IMR-90 (cell line): ENCODE data around the gene ZMYM4. TPM values are rescaled to one million over a fixed set of nuclear protein-coding genes. Genes with fewer than 3 reads are reported as not detected.

Experiments used
- ATAC-seq: fragments of 200-7000 bp; cut with Tn5 transposase; 2 replicates; pipeline ENCODE4 v1.9.1; 2020; ENCODE audit warnings: low read depth, mild to moderate bottlenecking, moderate library complexity
- BruUV-seq: library from RNA; stranded (reverse); fragments of 400-500 nt; replicated peaks from 2 replicates; lab custom pipeline; 2021; lab: Mats Ljungman, UMichigan
- CTCF ChIA-PET: fragments of 300-600 bp; formaldehyde crosslinking; extraction: SDS; loops from one replicate; lab custom pipeline; 2021; ENCODE audit warnings: antibody characterized with exemption; lab: Yijun Ruan, JAX
- POLR2A ChIA-PET: fragments of 300-600 bp; sonication (Branson Sonifier 250); formaldehyde crosslinking; loops from one replicate; lab custom pipeline; 2022; ENCODE audit warnings: antibody characterized with exemption; ENCODE audit not compliant: unreplicated experiment; lab: Charles Lee
- DNase-seq: peaks from one replicate; pipeline ENCODE4 v3.0.0; 2013
- H2AFZ ChIP-seq: replicated peaks from 2 replicates; pipeline ENCODE3; 2013; ENCODE audit warnings: low read length, mild to moderate bottlenecking; ENCODE audit not compliant: poor library complexity
- H2AK5ac ChIP-seq: 2 replicates; pipeline ENCODE4 v1.6.1; 2013; ENCODE audit warnings: low read depth, low read length, inconsistent platforms
- H2AK9ac ChIP-seq: replicated peaks from 2 replicates; pipeline ENCODE3; 2013; ENCODE audit warnings: mild to moderate bottlenecking, low read depth, low read length, moderate library complexity; ENCODE audit not compliant: poor library complexity
- H2BK120ac ChIP-seq: 2 replicates; pipeline ENCODE4 v1.6.1; 2013; ENCODE audit warnings: low read depth, low read length, inconsistent platforms
- H2BK15ac ChIP-seq: 3 replicates; pipeline ENCODE4 v1.6.1; 2013; ENCODE audit warnings: low read depth, low read length, inconsistent platforms
- H2BK20ac ChIP-seq: 2 replicates; pipeline ENCODE4 v1.6.1; 2013; ENCODE audit warnings: low read depth, mild to moderate bottlenecking, inconsistent platforms, low read length, moderate library complexity
- H2BK5ac ChIP-seq: 2 replicates; pipeline ENCODE4 v1.6.1; 2013; ENCODE audit warnings: mild to moderate bottlenecking, low read depth, low read length, inconsistent platforms; ENCODE audit not compliant: poor library complexity, severe bottlenecking
- H3K14ac ChIP-seq: replicated peaks from 2 replicates; pipeline ENCODE4 v1.6.1; 2013; ENCODE audit warnings: low read depth, low read length, inconsistent platforms
- H3K18ac ChIP-seq: 2 replicates; pipeline ENCODE4 v1.6.1; 2013; ENCODE audit warnings: low read depth, low read length, control low read depth
- H3K23ac ChIP-seq: 2 replicates; pipeline ENCODE4 v1.6.1; 2013; ENCODE audit warnings: low read depth, low read length, inconsistent platforms
- H3K27ac ChIP-seq: 2 replicates; pipeline ENCODE4 v1.5.1; 2013; ENCODE audit warnings: mild to moderate bottlenecking, control low read depth, low read length; ENCODE audit not compliant: insufficient read depth
- H3K27me3 ChIP-seq: 2 replicates; pipeline ENCODE4 v1.6.1; 2013; ENCODE audit warnings: low read length; ENCODE audit not compliant: control insufficient read depth, insufficient read depth
- H3K36me3 ChIP-seq: 2 replicates; pipeline ENCODE4 v1.6.1; 2013; ENCODE audit warnings: low read length, mixed read lengths; ENCODE audit not compliant: control insufficient read depth, insufficient read depth
- H3K4ac ChIP-seq: 2 replicates; pipeline ENCODE4 v1.6.1; 2013; ENCODE audit warnings: low read depth, low read length, inconsistent platforms
- H3K4me1 ChIP-seq: 2 replicates; pipeline ENCODE4 v1.6.1; 2013; ENCODE audit warnings: low read length, mixed read lengths; ENCODE audit not compliant: control insufficient read depth, insufficient read depth
- H3K4me2 ChIP-seq: 2 replicates; pipeline ENCODE4 v1.6.1; 2013; ENCODE audit warnings: low read depth, mild to moderate bottlenecking, control low read depth, low read length, moderate library complexity
- H3K4me3 ChIP-seq: 2 replicates; pipeline ENCODE4 v1.5.1; 2013; ENCODE audit warnings: low read depth, mild to moderate bottlenecking, control low read depth, low read length, moderate library complexity; ENCODE audit not compliant: insufficient read depth
- H3K56ac ChIP-seq: 2 replicates; pipeline ENCODE4 v1.6.1; 2013; ENCODE audit warnings: low read length, inconsistent platforms; ENCODE audit not compliant: insufficient read depth; ENCODE audit errors: extremely low read depth
- H3K79me1 ChIP-seq, 2 experiments: 2 replicates each; pipeline ENCODE4 v1.6.1; 2013; ENCODE audit warnings: low read length in 2 of 2, inconsistent platforms in 1 of 2, low read depth in 1 of 2
- H3K9ac ChIP-seq: 2 replicates; pipeline ENCODE4 v1.6.1; 2013; ENCODE audit warnings: low read depth, low read length, control low read depth
- H3K9me1 ChIP-seq: 2 replicates; pipeline ENCODE4 v1.6.1; 2013; ENCODE audit warnings: low read length, inconsistent platforms; ENCODE audit not compliant: insufficient read depth
- H3K9me3 ChIP-seq: 2 replicates; pipeline ENCODE4 v1.6.1; 2013; ENCODE audit warnings: low read length; ENCODE audit not compliant: control insufficient read depth, insufficient read depth
- H4K20me1 ChIP-seq: 2 replicates; pipeline ENCODE4 v1.6.1; 2013; ENCODE audit warnings: low read length, inconsistent platforms; ENCODE audit not compliant: insufficient read depth
- H4K5ac ChIP-seq: 2 replicates; pipeline ENCODE4 v1.6.1; 2013; ENCODE audit warnings: mild to moderate bottlenecking, low read depth, low read length, control low read depth
- H4K8ac ChIP-seq, 2 experiments: 2 replicates each; pipeline ENCODE4 v1.6.1; 2013; ENCODE audit warnings: low read depth in 2 of 2, low read length in 2 of 2, control low read depth in 1 of 2, inconsistent platforms in 1 of 2
- H4K91ac ChIP-seq: 2 replicates; pipeline ENCODE4 v1.6.1; 2013; ENCODE audit warnings: low read depth, low read length, inconsistent platforms; ENCODE audit not compliant: insufficient read depth
- BHLHE40 ChIP-seq: fragments of 150-350 bp; IDR thresholded peaks from 2 replicates; pipeline ENCODE4 v1.6.1; 2016; ENCODE audit warnings: mild to moderate bottlenecking, low read depth, low read length
- CEBPB ChIP-seq: IDR thresholded peaks from 2 replicates; pipeline ENCODE4 v1.6.1; 2012; ENCODE audit warnings: low read depth, low read length, improper control_type of control experiment
- CHD1 ChIP-seq: IDR thresholded peaks from 2 replicates; pipeline ENCODE4 v1.6.1; 2012; ENCODE audit warnings: low read depth, low read length, improper control_type of control experiment
- ELK1 ChIP-seq: fragments of 150-350 bp; IDR thresholded peaks from 2 replicates; pipeline ENCODE4 v1.6.1; 2016; ENCODE audit warnings: low read depth, mild to moderate bottlenecking, low read length, moderate library complexity, borderline replicate concordance
- FOS ChIP-seq: fragments of 150-350 bp; IDR thresholded peaks from 2 replicates; pipeline ENCODE4 v1.6.1; 2016; ENCODE audit warnings: low read depth, low read length
- MAFK ChIP-seq: IDR thresholded peaks from 2 replicates; pipeline ENCODE4 v1.6.1; 2012; ENCODE audit warnings: low read depth, low read length, improper control_type of control experiment
- MAZ ChIP-seq: IDR thresholded peaks from 2 replicates; pipeline ENCODE4 v1.6.1; 2012; ENCODE audit warnings: low read depth, mild to moderate bottlenecking, low read length, improper control_type of control experiment, moderate library complexity, borderline replicate concordance
- MXI1 ChIP-seq: IDR thresholded peaks from 2 replicates; pipeline ENCODE4 v1.6.1; 2012; ENCODE audit warnings: low read depth, mild to moderate bottlenecking, low read length, moderate library complexity, borderline replicate concordance
- NFE2L2 ChIP-seq: fragments of 150-350 bp; IDR thresholded peaks from 2 replicates; pipeline ENCODE4 v1.6.1; 2016; ENCODE audit warnings: low read depth, mild to moderate bottlenecking, low read length
- POLR2A ChIP-seq: IDR thresholded peaks from 2 replicates; pipeline ENCODE4 v1.6.1; 2012; ENCODE audit warnings: mild to moderate bottlenecking, low read depth, low read length
- RAD21 ChIP-seq: IDR thresholded peaks from 2 replicates; pipeline ENCODE4 v1.6.1; 2012; ENCODE audit warnings: low read length, improper control_type of control experiment
- RCOR1 ChIP-seq: IDR thresholded peaks from 2 replicates; pipeline ENCODE4 v1.6.1; 2012; ENCODE audit warnings: mild to moderate bottlenecking, low read length, improper control_type of control experiment; ENCODE audit not compliant: insufficient replicate concordance
- RFX5 ChIP-seq: IDR thresholded peaks from 2 replicates; pipeline ENCODE4 v1.8.0; 2012; ENCODE audit warnings: low read depth, mild to moderate bottlenecking, low read length, moderate library complexity
- SMC3 ChIP-seq: fragments of 150-350 bp; IDR thresholded peaks from 2 replicates; pipeline ENCODE4 v1.6.1; 2016; ENCODE audit warnings: low read depth, mild to moderate bottlenecking, antibody characterized with exemption, low read length, moderate library complexity
- WGBS, 2 experiments: methylation state at CpG; one replicate each; pipeline versions ENCODE4 v1.1.5 to v1.1.7; 2013; ENCODE audit warnings: missing lambda C conversion rate in 2 of 2; ENCODE audit not compliant: insufficient read length in 1 of 2; ENCODE audit errors: extremely low coverage in 2 of 2; 5-methylcytosine and 5-hydroxymethylcytosine counted together
- dilution Hi-C: fragments of 300-500 bp; cut with HindIII; formaldehyde crosslinking; loops from one replicate; pipeline ENCODE4 v1.14.3; 2018; ENCODE audit warnings: low sequenced_read_pairs; ENCODE audit not compliant: unreplicated experiment
- in situ Hi-C: fragments of 300-500 bp; cut with MboI; formaldehyde crosslinking; loops from 3 replicates; pipeline ENCODE4 v1.14.3; 2019; ENCODE audit warnings: low sequenced_read_pairs, inconsistent platforms, mixed read lengths
- intact Hi-C: fragments of 100-400 bp; cut with micrococcal nuclease; formaldehyde crosslinking; loops from 2 replicates; pipeline ENCODE4 v1.10.0; 2022
- polyA plus RNA-seq, 3 experiments: library from polyadenylated mRNA; depleted of rRNA; stranded (reverse); fragments of >200 nt; gene quantifications; 2 replicates each; pipeline ENCODE4 v1.2.3, GENCODE V29; 2012; ENCODE audit warnings: low replicate concordance in 1 of 3
- total RNA-seq: library from RNA; depleted of rRNA; stranded (reverse); fragments of >200 nt; gene quantifications from 2 replicates; pipeline ENCODE4 v1.2.3, GENCODE V29; 2012
- TF ChIP-seq, protein P1 (sequence below): conservative IDR thresholded peaks from 2 replicates; pipeline ENCODE4 v1.5.1; 2012; ENCODE audit warnings: mild to moderate bottlenecking, low read depth, low read length, improper control_type of control experiment
- TF ChIP-seq, protein P2 (sequence below): fragments of 150-350 bp; IDR thresholded peaks from 2 replicates; pipeline ENCODE4 v1.6.1; 2017; ENCODE audit warnings: mild to moderate bottlenecking, antibody characterized with exemption, low read length, low read depth

Gene ZMYM4
- total and polyA plus RNA-seq, 2 of the 4 experiments (the other 2 are of a cell fraction): 14.7 to 53.8 TPM

DNA sequence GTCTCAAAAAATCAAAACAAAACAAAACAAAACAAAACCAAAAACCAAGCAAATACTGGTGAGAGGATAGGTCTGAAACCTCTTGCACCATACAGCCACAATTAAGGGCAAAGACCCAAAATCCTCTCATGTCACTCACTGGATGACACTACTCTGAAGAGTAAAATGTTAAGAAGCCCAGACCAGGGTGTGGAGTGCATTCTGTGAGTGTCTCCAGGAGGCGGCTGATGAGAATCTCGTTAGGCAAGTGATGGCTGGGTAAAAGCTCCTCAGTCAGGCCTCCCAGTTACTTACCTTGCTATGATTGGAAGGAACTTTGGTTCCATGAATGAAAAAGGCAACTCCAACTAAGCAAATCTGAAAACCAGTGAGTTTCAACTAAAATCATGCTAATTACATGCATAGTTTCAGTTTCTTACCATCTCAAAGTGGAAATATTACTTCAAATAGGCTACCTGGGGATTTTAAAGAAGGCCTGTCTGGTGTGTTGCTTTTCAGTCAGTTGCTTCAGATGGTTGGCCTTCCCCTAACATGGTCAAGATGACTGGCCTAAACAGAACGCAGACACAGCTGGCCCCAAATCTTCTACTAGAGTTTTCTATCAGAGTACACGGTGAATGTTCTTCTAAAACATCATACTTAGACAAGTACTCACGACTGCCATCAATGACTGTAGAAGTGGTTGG lies 193.6 kb downstream of the ZMYM4 start:
- Histone ChIP-seq H4K20me1 (no peaks in the 10 kb centered on the region), H2BK120ac (no peak overlapping the region), H3K14ac (no peak overlapping the region), H2BK5ac (no peak overlapping the region), H3K27me3 (no peaks in the 10 kb centered on the region), H3K4me1 (no peaks in the 10 kb centered on the region; the same call in 1 of the 2 replicates), H3K9me1 (no peaks in the 10 kb centered on the region; the same call in 1 of the 2 replicates), H4K8ac (no peak overlapping the region), H3K23ac (no peak overlapping the region), H3K4me2 (no peak overlapping the region), H3K9ac (no peak overlapping the region), H3K36me3 (peaks cover 31% of the 10 kb centered on the region), H3K27ac (no peak overlapping the region), H4K91ac (no peak overlapping the region), H3K56ac (no peak overlapping the region), H2AK9ac (no peak overlapping the region), H2BK20ac (no peak overlapping the region), H4K5ac (no peak overlapping the region), H3K4me3 (no peak overlapping the region), H3K79me1 (no peaks in the 10 kb centered on the region; a peak in 1 of 4 replicates), H2AK5ac (no peak overlapping the region), H3K4ac (no peak overlapping the region), H2AFZ (no peak overlapping the region), H2BK15ac (no peak overlapping the region), H3K9me3 (no peaks in the 10 kb centered on the region), H3K18ac (no peak overlapping the region)
- ATAC-seq (no peak), DNase-seq (no peak)
- WGBS, 2 experiments: 92% methylated on average over 2 of the region's 5 CpGs; no CpG with 5 or more reads in 1 of the 2 experiments
- BruUV-seq: no TSS peak
- POLR2A ChIA-PET: no interaction called here
- CTCF ChIA-PET: no interaction called here
- intact Hi-C loops: no loop called here
- in situ Hi-C loops: no loop called here
- dilution Hi-C loops: no loop called here
- no peak for TF ChIP-seq CHD1
- TF ChIP-seq RAD21: no peak
- no peak for TF ChIP-seq NFE2L2
- no peak for TF ChIP-seq POLR2A
- no peak for TF ChIP-seq BHLHE40
- TF ChIP-seq, protein P1, sequence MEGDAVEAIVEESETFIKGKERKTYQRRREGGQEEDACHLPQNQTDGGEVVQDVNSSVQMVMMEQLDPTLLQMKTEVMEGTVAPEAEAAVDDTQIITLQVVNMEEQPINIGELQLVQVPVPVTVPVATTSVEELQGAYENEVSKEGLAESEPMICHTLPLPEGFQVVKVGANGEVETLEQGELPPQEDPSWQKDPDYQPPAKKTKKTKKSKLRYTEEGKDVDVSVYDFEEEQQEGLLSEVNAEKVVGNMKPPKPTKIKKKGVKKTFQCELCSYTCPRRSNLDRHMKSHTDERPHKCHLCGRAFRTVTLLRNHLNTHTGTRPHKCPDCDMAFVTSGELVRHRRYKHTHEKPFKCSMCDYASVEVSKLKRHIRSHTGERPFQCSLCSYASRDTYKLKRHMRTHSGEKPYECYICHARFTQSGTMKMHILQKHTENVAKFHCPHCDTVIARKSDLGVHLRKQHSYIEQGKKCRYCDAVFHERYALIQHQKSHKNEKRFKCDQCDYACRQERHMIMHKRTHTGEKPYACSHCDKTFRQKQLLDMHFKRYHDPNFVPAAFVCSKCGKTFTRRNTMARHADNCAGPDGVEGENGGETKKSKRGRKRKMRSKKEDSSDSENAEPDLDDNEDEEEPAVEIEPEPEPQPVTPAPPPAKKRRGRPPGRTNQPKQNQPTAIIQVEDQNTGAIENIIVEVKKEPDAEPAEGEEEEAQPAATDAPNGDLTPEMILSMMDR: no peak
- TF ChIP-seq, protein P2, sequence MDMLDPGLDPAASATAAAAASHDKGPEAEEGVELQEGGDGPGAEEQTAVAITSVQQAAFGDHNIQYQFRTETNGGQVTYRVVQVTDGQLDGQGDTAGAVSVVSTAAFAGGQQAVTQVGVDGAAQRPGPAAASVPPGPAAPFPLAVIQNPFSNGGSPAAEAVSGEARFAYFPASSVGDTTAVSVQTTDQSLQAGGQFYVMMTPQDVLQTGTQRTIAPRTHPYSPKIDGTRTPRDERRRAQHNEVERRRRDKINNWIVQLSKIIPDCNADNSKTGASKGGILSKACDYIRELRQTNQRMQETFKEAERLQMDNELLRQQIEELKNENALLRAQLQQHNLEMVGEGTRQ: no peak
- TF ChIP-seq MAFK: no peak
- TF ChIP-seq SMC3: no peak
- no peak for TF ChIP-seq RCOR1
- no peak for TF ChIP-seq CEBPB
- no peak for TF ChIP-seq RFX5
- TF ChIP-seq MXI1: no peak
- no peak for TF ChIP-seq ELK1
- TF ChIP-seq MAZ: no peak
- TF ChIP-seq FOS: no peak
